ENCODE measurements around the gene CHST10.
A peak's percentile ranks its signal among the peaks of the same experiment; 100 is the strongest.
"Not testable (repeated sequence)": the region's sequence is repeated elsewhere in the genome, so short reads cannot be mapped to it uniquely, and the experiment has no call there.

The CHST10 gene

GRCh38 chr2:100416935-100417710 lies at the start of gene CHST10:
Gene CHST10, minus strand, starts transcription at chr2:100417668. Its CDS starts 10,993 bp downstream, at chr2:100406675.
- peak; percentile 20 to 28 (median 24) for DNase-seq (ENCODE audit: low read depth in 2 of 3, low spot score in 2 of 3)

- DNase-seq (ENCODE audit: low read depth in 2 of 3, low spot score in 2 of 3) = no peak
Measured at GRCh38 chr2:100460904-100461530, 43.5 kb upstream of the CHST10 start.

- not testable (repeated sequence) for DNase-seq (ENCODE audit: low read depth in 2 of 3, low spot score in 2 of 3)
Measured at GRCh38 chr2:100456357-100456756, 38.9 kb upstream of the CHST10 start.

- DNase-seq (ENCODE audit: low read depth in 2 of 3, low spot score in 2 of 3) = no peak
Measured at GRCh38 chr2:100453853-100454252, 36.4 kb upstream of the CHST10 start.

GRCh38 chr2:100451734-100452133 lies 34.3 kb upstream of the CHST10 start:
- no peak for DNase-seq (ENCODE audit: low read depth in 2 of 3, low spot score in 2 of 3)

GRCh38 chr2:100451092-100451491 lies 33.6 kb upstream of the CHST10 start:
- DNase-seq (ENCODE audit: low read depth in 2 of 3, low spot score in 2 of 3) = no peak

- no peak for DNase-seq (ENCODE audit: low read depth in 2 of 3, low spot score in 2 of 3)
Measured at GRCh38 chr2:100446696-100447095, 29.2 kb upstream of the CHST10 start.

GRCh38 chr2:100437751-100438150 lies 20.3 kb upstream of the CHST10 start:
- DNase-seq (ENCODE audit: low read depth in 2 of 3, low spot score in 2 of 3) = no peak

GRCh38 chr2:100429726-100430125 lies 12.3 kb upstream of the CHST10 start:
- DNase-seq (ENCODE audit: low read depth in 2 of 3, low spot score in 2 of 3) = no peak

- DNase-seq (ENCODE audit: low read depth in 2 of 3, low spot score in 2 of 3) = peak in 2 of 3 experiments; percentile 25 to 37
Measured at GRCh38 chr2:100427627-100428258, 10.3 kb upstream of the CHST10 start.

- no peak for DNase-seq (ENCODE audit: low read depth in 2 of 3, low spot score in 2 of 3)
Measured at GRCh38 chr2:100427111-100427510, 9.6 kb upstream of the CHST10 start.

GRCh38 chr2:100426384-100426720 lies 8.9 kb upstream of the CHST10 start:
- DNase-seq (ENCODE audit: low read depth in 2 of 3, low spot score in 2 of 3) = no peak

- DNase-seq (ENCODE audit: low read depth in 2 of 3, low spot score in 2 of 3) = no peak
Measured at GRCh38 chr2:100425573-100426383, 8.3 kb upstream of the CHST10 start.

- DNase-seq (ENCODE audit: low read depth in 2 of 3, low spot score in 2 of 3) = no peak
Measured at GRCh38 chr2:100425107-100425506, 7.6 kb upstream of the CHST10 start.

GRCh38 chr2:100424277-100424875 lies 6.9 kb upstream of the CHST10 start:
- no peak for DNase-seq (ENCODE audit: low read depth in 2 of 3, low spot score in 2 of 3)

- no peak for DNase-seq (ENCODE audit: low read depth in 2 of 3, low spot score in 2 of 3)
Measured at GRCh38 chr2:100423631-100424030, 6.2 kb upstream of the CHST10 start.

- DNase-seq (ENCODE audit: low read depth in 2 of 3, low spot score in 2 of 3) = no peak
Measured at GRCh38 chr2:100422320-100423055, 5.0 kb upstream of the CHST10 start.

- no peak for DNase-seq (ENCODE audit: low read depth in 2 of 3, low spot score in 2 of 3)
Measured at GRCh38 chr2:100419915-100420314, 2.4 kb upstream of the CHST10 start.

- DNase-seq (ENCODE audit: low read depth in 2 of 3, low spot score in 2 of 3) = no peak
Measured at GRCh38 chr2:100418406-100418962, 1.0 kb upstream of the CHST10 start.

- DNase-seq (ENCODE audit: low read depth in 2 of 3, low spot score in 2 of 3) = no peak
Measured at GRCh38 chr2:100417711-100418124, 250 bp upstream of the CHST10 start.

Measured in activated CD8-positive, alpha-beta memory T cell treated with anti-CD3 and anti-CD28 coated beads for 48 hours (primary cell).